HG02759 (cell line): ENCODE results near the gene XPO4.

Source experiments
- ATAC-seq: cut with Tn5 transposase; IDR thresholded peaks from one replicate; pipeline ENCODE4 v1.9.1; 2021; ENCODE audit warnings: mild to moderate bottlenecking, moderate library complexity; ENCODE audit not compliant: unreplicated experiment

The XPO4 gene

GRCh38 chr13:20729633-20730585, 172.6 kb downstream of the XPO4 start:
- no peak for ATAC-seq

- no peak for ATAC-seq
Measured at GRCh38 chr13:20728579-20729311, 173.8 kb downstream of the XPO4 start.

- ATAC-seq: no peak
Measured at GRCh38 chr13:20727856-20728255, 174.7 kb downstream of the XPO4 start.
